OCI-LY1 (cell line): ENCODE results near the gene TMEM236.

Source experiments
- H2AFZ ChIP-seq: fragments of 200-600 bp; sonication (generic), shearing (Covaris generic); 2 replicates; pipeline ENCODE4 v1.6.0; 2014; ENCODE audit warnings: antibody characterized with exemption, mild to moderate bottlenecking, low read length
- H3F3A ChIP-seq: fragments of 200-600 bp; sonication (generic), shearing (Covaris generic); 2 replicates; pipeline ENCODE4 v1.6.0; 2014; ENCODE audit warnings: mild to moderate bottlenecking, antibody characterized with exemption, low read length, moderate library complexity; ENCODE audit not compliant: insufficient read depth
- H3K27ac ChIP-seq: fragments of 200-600 bp; sonication (generic); 2 replicates; pipeline ENCODE4 v1.5.1; 2014; ENCODE audit warnings: low read length, mixed run types, mild to moderate bottlenecking, low read depth; ENCODE audit not compliant: poor library complexity, severe bottlenecking
- H3K27me3 ChIP-seq: fragments of 200-600 bp; sonication (generic); 2 replicates; pipeline ENCODE4 v1.6.0; 2014; ENCODE audit warnings: antibody characterized with exemption, mild to moderate bottlenecking, low read length, moderate library complexity; ENCODE audit not compliant: insufficient read depth
- H3K36me3 ChIP-seq: fragments of 200-600 bp; sonication (generic); 2 replicates; pipeline ENCODE4 v1.6.1; 2014; ENCODE audit warnings: mild to moderate bottlenecking, antibody characterized with exemption, low read length, moderate library complexity, mixed read lengths; ENCODE audit not compliant: insufficient read depth
- H3K4me1 ChIP-seq: fragments of 200-600 bp; sonication (generic); 2 replicates; pipeline ENCODE4 v1.5.1; 2014; ENCODE audit warnings: mild to moderate bottlenecking, low read length, moderate library complexity; ENCODE audit not compliant: insufficient read depth, severe bottlenecking
- H3K4me2 ChIP-seq: fragments of 200-600 bp; sonication (generic), shearing (Covaris generic); 2 replicates; pipeline ENCODE4 v1.6.1; 2014; ENCODE audit warnings: low read length
- H3K4me3 ChIP-seq: fragments of 200-600 bp; sonication (generic); 2 replicates; pipeline ENCODE4 v1.5.1; 2014; ENCODE audit warnings: low read length, low read depth, mild to moderate bottlenecking, mixed read lengths; ENCODE audit not compliant: poor library complexity, severe bottlenecking
- H3K79me2 ChIP-seq: fragments of 200-600 bp; shearing (Covaris generic); 2 replicates; pipeline ENCODE4 v1.6.1; 2016; ENCODE audit warnings: mixed run types, low read length, mixed read lengths; ENCODE audit not compliant: insufficient read depth
- H3K9ac ChIP-seq: fragments of 200-600 bp; sonication (generic), shearing (Covaris generic); 2 replicates; pipeline ENCODE4 v1.6.1; 2014; ENCODE audit warnings: mild to moderate bottlenecking, low read length, mixed read lengths
- H3K9me2 ChIP-seq: fragments of 200-600 bp; sonication (generic), shearing (Covaris generic); 2 replicates; pipeline ENCODE4 v1.6.1; 2014; ENCODE audit warnings: low read depth, mild to moderate bottlenecking, low read length, mixed read lengths
- H3K9me3 ChIP-seq: fragments of 200-600 bp; shearing (Covaris generic); 2 replicates; pipeline ENCODE4 v1.6.1; 2014; ENCODE audit warnings: low read length, mixed read lengths
- H4K20me1 ChIP-seq: fragments of 200-600 bp; sonication (generic), shearing (Covaris generic); 2 replicates; pipeline ENCODE4 v1.6.0; 2016; ENCODE audit warnings: mild to moderate bottlenecking, low read length; ENCODE audit not compliant: insufficient read depth
- EZH2 ChIP-seq: fragments of 200-600 bp; sonication (generic), shearing (Covaris generic); IDR thresholded peaks from 2 replicates; pipeline ENCODE4 v1.8.0; 2017; ENCODE audit warnings: borderline replicate concordance, mixed run types, mild to moderate bottlenecking, antibody characterized with exemption, low read length, moderate library complexity, mixed read lengths
- TF ChIP-seq, protein P1 (sequence below): fragments of 200-600 bp; sonication (generic), shearing (Covaris generic); IDR thresholded peaks from 2 replicates; pipeline ENCODE4 v1.5.1; 2017; ENCODE audit warnings: mild to moderate bottlenecking, antibody characterized with exemption, low read length, moderate library complexity, mixed read lengths

Gene TMEM236

GRCh38 chr10:17735166-17735941 is 16.6 kb upstream of the TMEM236 start:
- H3K9me3 ChIP-seq: no peaks in the 10 kb centered on the region
- TF ChIP-seq EZH2: no peak
- TF ChIP-seq, protein P1, sequence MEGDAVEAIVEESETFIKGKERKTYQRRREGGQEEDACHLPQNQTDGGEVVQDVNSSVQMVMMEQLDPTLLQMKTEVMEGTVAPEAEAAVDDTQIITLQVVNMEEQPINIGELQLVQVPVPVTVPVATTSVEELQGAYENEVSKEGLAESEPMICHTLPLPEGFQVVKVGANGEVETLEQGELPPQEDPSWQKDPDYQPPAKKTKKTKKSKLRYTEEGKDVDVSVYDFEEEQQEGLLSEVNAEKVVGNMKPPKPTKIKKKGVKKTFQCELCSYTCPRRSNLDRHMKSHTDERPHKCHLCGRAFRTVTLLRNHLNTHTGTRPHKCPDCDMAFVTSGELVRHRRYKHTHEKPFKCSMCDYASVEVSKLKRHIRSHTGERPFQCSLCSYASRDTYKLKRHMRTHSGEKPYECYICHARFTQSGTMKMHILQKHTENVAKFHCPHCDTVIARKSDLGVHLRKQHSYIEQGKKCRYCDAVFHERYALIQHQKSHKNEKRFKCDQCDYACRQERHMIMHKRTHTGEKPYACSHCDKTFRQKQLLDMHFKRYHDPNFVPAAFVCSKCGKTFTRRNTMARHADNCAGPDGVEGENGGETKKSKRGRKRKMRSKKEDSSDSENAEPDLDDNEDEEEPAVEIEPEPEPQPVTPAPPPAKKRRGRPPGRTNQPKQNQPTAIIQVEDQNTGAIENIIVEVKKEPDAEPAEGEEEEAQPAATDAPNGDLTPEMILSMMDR: no peak

DNA sequence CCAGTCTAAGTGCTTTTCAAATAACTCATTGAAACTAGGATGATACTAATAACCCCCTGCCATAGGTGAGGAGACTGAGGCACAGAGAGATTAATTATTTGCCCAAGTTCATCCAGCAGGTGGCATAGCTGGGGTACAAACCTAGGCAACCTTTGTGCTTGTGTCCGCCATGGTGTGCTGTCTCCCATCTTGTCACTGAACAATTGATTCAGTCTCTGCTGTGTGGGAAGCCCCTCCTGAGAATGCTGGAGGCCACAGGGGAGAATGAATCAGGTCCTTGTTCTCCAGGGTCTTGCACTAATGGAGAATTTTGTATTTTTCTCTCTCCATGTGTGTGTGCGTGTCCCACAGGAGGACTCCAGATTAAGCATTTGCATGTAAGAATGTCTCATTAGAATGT is 15.8 kb upstream of the TMEM236 start:
- Histone ChIP-seq H3K9ac (no peak overlapping the region), H2AFZ (no peak overlapping the region), H3K27ac (no peak overlapping the region), H3K36me3 (no peaks in the 10 kb centered on the region), H3K79me2 (no peaks in the 10 kb centered on the region), H3K4me1 (no peaks in the 10 kb centered on the region), H3K9me3 (no peaks in the 10 kb centered on the region), H3F3A (no peaks in the 10 kb centered on the region), H4K20me1 (no peaks in the 10 kb centered on the region), H3K4me2 (no peak overlapping the region), H3K4me3 (no peak overlapping the region), H3K27me3 (no peaks in the 10 kb centered on the region), H3K9me2 (no peaks in the 10 kb centered on the region)
- no peak for TF ChIP-seq EZH2
- TF ChIP-seq, protein P1: peak; percentile 39; the same call in 1 of the 2 replicates

More at GRCh38 chr10:17735166-17735941, 16.6 kb upstream of the TMEM236 start:
- Histone ChIP-seq H4K20me1 (no peaks in the 10 kb centered on the region), H3K36me3 (no peaks in the 10 kb centered on the region), H3K9ac (no peak overlapping the region), H3K27me3 (no peaks in the 10 kb centered on the region), H3K27ac (no peak overlapping the region), H3K4me2 (no peak overlapping the region), H3K79me2 (no peaks in the 10 kb centered on the region), H3K4me1 (no peaks in the 10 kb centered on the region), H3K9me2 (no peaks in the 10 kb centered on the region), H3K4me3 (no peak overlapping the region), H2AFZ (no peak overlapping the region), H3F3A (no peaks in the 10 kb centered on the region)

GRCh38 chr10:17737027-17737965 is 14.7 kb upstream of the TMEM236 start:
- Histone ChIP-seq H3F3A (no peaks in the 10 kb centered on the region), H4K20me1 (no peaks in the 10 kb centered on the region), H3K4me1 (no peaks in the 10 kb centered on the region), H3K9ac (no peak overlapping the region), H2AFZ (no peak overlapping the region), H3K4me2 (no peak overlapping the region), H3K9me2 (no peaks in the 10 kb centered on the region), H3K79me2 (no peaks in the 10 kb centered on the region), H3K36me3 (no peaks in the 10 kb centered on the region), H3K27ac (no peak overlapping the region), H3K27me3 (no peaks in the 10 kb centered on the region), H3K4me3 (no peak overlapping the region), H3K9me3 (no peaks in the 10 kb centered on the region)
- no peak for TF ChIP-seq EZH2
- TF ChIP-seq, protein P1: peak; percentile 67
